ENCODE data around the gene HES3.

Gene HES3

GRCh38 chr1:6208723-6209660 is 35.0 kb upstream of the HES3 start:
- Histone ChIP-seq H4K91ac (ENCODE audit: low read depth, low read length, poor library complexity) (no peak overlapping the region), H3K18ac (ENCODE audit: low read length) (peak overlapping the region; percentile 95), H3K4ac (ENCODE audit: low read length) (no peak overlapping the region), H3K4me3 (ENCODE audit: low read length in 2 of 2) (peak overlapping the region; percentile 43 to 77), H2BK12ac (ENCODE audit: low read length) (peak overlapping the region; percentile 90), H3K14ac (ENCODE audit: low read length) (peak overlapping the region; percentile 89), H3K9ac (ENCODE audit: low read depth, low read length, poor library complexity) (peak overlapping the region; percentile 86), H3K23ac (ENCODE audit: low read depth, low read length, poor library complexity) (peak overlapping the region; percentile 98), H3K36me3 (replicated peaks in 1 of 2; ENCODE audit: control insufficient read depth in 2 of 2, insufficient read depth in 2 of 2, low read length in 2 of 2) (no peaks in the 10 kb centered on the region), H2AK5ac (ENCODE audit: low read depth, low read length) (peak overlapping the region; percentile 90), H3K4me1 (ENCODE audit: control insufficient read depth in 2 of 2, insufficient read depth in 1 of 2, low read depth in 1 of 2, low read length in 2 of 2) (peaks cover 12 to 16% of the 10 kb centered on the region in 2 donors), H3K79me1 (ENCODE audit: low read depth, low read length) (peaks cover 1% of the 10 kb centered on the region), H3K27ac (replicated peaks; ENCODE audit: low read length) (no peak overlapping the region), H2BK5ac (ENCODE audit: low read length) (peak overlapping the region; percentile 29), H4K8ac (ENCODE audit: low read depth, low read length) (peak overlapping the region; percentile 86), H3K27me3 (ENCODE audit: control insufficient read depth in 3 of 3, insufficient read depth in 3 of 3, low read depth in 1 of 3, low read length in 3 of 3) (peaks cover 21 to 42% (median 31%) of the 10 kb centered on the region in 3 experiments), H3K4me2 (ENCODE audit: insufficient read depth, low read length, poor library complexity, severe bottlenecking) (peak overlapping the region; percentile 89), H2AFZ (ENCODE audit: low read length) (peak overlapping the region; percentile 98), H3K9me3 (replicated peaks in 1 of 2; ENCODE audit: control insufficient read depth in 2 of 2, insufficient read depth in 1 of 2, low read depth in 1 of 2, low read length in 2 of 2) (peaks cover 0 to 2% of the 10 kb centered on the region in 2 donors), H2BK15ac (ENCODE audit: low read length) (peak overlapping the region; percentile 99), H2BK120ac (ENCODE audit: low read depth, low read length) (no peak overlapping the region)
- DNase-seq (ENCODE audit: low spot score): peak; percentile 37
- no CpG with 5 or more reads among the region's 99 CpGs for WGBS, 2 donors (ENCODE audit: extremely low coverage in 2 of 2, insufficient read length in 2 of 2, insufficient replicate concordance in 1 of 2)

- Histone ChIP-seq H3K4me3 (ENCODE audit: low read length in 2 of 2) (peak overlapping the region; percentile 43 to 74), H3K79me1 (ENCODE audit: low read depth, low read length) (peaks cover 1% of the 10 kb centered on the region), H2BK5ac (ENCODE audit: low read length) (peak overlapping the region; percentile 29), H3K36me3 (replicated peaks in 1 of 2; ENCODE audit: control insufficient read depth in 2 of 2, insufficient read depth in 2 of 2, low read length in 2 of 2) (no peaks in the 10 kb centered on the region), H3K27me3 (ENCODE audit: control insufficient read depth in 3 of 3, insufficient read depth in 3 of 3, low read depth in 1 of 3, low read length in 3 of 3) (peaks cover 21 to 42% (median 31%) of the 10 kb centered on the region in 3 experiments), H2AK5ac (ENCODE audit: low read depth, low read length) (peak overlapping the region; percentile 90), H3K18ac (ENCODE audit: low read length) (peak overlapping the region; percentile 93), H3K9ac (ENCODE audit: low read depth, low read length, poor library complexity) (peak overlapping the region; percentile 30), H3K27ac (replicated peaks; ENCODE audit: low read length) (no peak overlapping the region), H4K8ac (ENCODE audit: low read depth, low read length) (peak overlapping the region; percentile 86), H3K4ac (ENCODE audit: low read length) (peak overlapping the region; percentile 38), H3K4me1 (ENCODE audit: control insufficient read depth in 2 of 2, insufficient read depth in 1 of 2, low read depth in 1 of 2, low read length in 2 of 2) (peaks cover 11 to 14% of the 10 kb centered on the region in 2 donors), H2AFZ (ENCODE audit: low read length) (peak overlapping the region; percentile 98), H2BK12ac (ENCODE audit: low read length) (peak overlapping the region; percentile 4), H2BK120ac (ENCODE audit: low read depth, low read length) (no peak overlapping the region), H4K91ac (ENCODE audit: low read depth, low read length, poor library complexity) (no peak overlapping the region), H3K14ac (ENCODE audit: low read length) (no peak overlapping the region), H3K9me3 (replicated peaks in 1 of 2; ENCODE audit: control insufficient read depth in 2 of 2, insufficient read depth in 1 of 2, low read depth in 1 of 2, low read length in 2 of 2) (peaks cover 0 to 2% of the 10 kb centered on the region in 2 donors), H3K4me2 (ENCODE audit: insufficient read depth, low read length, poor library complexity, severe bottlenecking) (peak overlapping the region; percentile 89), H3K23ac (ENCODE audit: low read depth, low read length, poor library complexity) (peak overlapping the region; percentile 98), H2BK15ac (ENCODE audit: low read length) (peak overlapping the region; percentile 99)
- no peak for DNase-seq (ENCODE audit: low spot score)
- WGBS, 2 donors (ENCODE audit: extremely low coverage in 2 of 2, insufficient read length in 2 of 2, insufficient replicate concordance in 1 of 2): no CpG with 5 or more reads among the region's 17 CpGs
Observed at GRCh38 chr1:6209661-6210580, 34.1 kb upstream of the HES3 start.

GRCh38 chr1:6210591-6211355 is 33.2 kb upstream of the HES3 start:
- Histone ChIP-seq H3K4me2 (ENCODE audit: insufficient read depth, low read length, poor library complexity, severe bottlenecking) (no peak overlapping the region), H2AFZ (ENCODE audit: low read length) (no peak overlapping the region), H3K4ac (ENCODE audit: low read length) (no peak overlapping the region), H4K91ac (ENCODE audit: low read depth, low read length, poor library complexity) (no peak overlapping the region), H3K36me3 (replicated peaks in 1 of 2; ENCODE audit: control insufficient read depth in 2 of 2, insufficient read depth in 2 of 2, low read length in 2 of 2) (no peaks in the 10 kb centered on the region), H3K79me1 (ENCODE audit: low read depth, low read length) (peaks cover 1% of the 10 kb centered on the region), H3K23ac (ENCODE audit: low read depth, low read length, poor library complexity) (peak overlapping the region; percentile 65), H4K8ac (ENCODE audit: low read depth, low read length) (no peak overlapping the region), H3K18ac (ENCODE audit: low read length) (peak overlapping the region; percentile 19), H3K4me1 (ENCODE audit: control insufficient read depth in 2 of 2, insufficient read depth in 1 of 2, low read depth in 1 of 2, low read length in 2 of 2) (peaks cover 8 to 12% of the 10 kb centered on the region in 2 donors), H2BK12ac (ENCODE audit: low read length) (peak overlapping the region; percentile 30), H2BK120ac (ENCODE audit: low read depth, low read length) (no peak overlapping the region), H3K27me3 (ENCODE audit: control insufficient read depth in 3 of 3, insufficient read depth in 3 of 3, low read depth in 1 of 3, low read length in 3 of 3) (peaks cover 19 to 37% (median 27%) of the 10 kb centered on the region in 3 experiments), H3K27ac (replicated peaks; ENCODE audit: low read length) (no peak overlapping the region), H2BK15ac (ENCODE audit: low read length) (peak overlapping the region; percentile 89), H3K14ac (ENCODE audit: low read length) (peak overlapping the region; percentile 56), H3K9me3 (replicated peaks in 1 of 2; ENCODE audit: control insufficient read depth in 2 of 2, insufficient read depth in 1 of 2, low read depth in 1 of 2, low read length in 2 of 2) (peaks cover 0 to 2% of the 10 kb centered on the region in 2 donors), H2AK5ac (ENCODE audit: low read depth, low read length) (peak overlapping the region; percentile 92), H3K4me3 (ENCODE audit: low read length in 2 of 2) (no peak overlapping the region), H2BK5ac (ENCODE audit: low read length) (peak overlapping the region; percentile 29), H3K9ac (ENCODE audit: low read depth, low read length, poor library complexity) (peak overlapping the region; percentile 77)
- WGBS, 2 donors (ENCODE audit: extremely low coverage in 2 of 2, insufficient read length in 2 of 2, insufficient replicate concordance in 1 of 2): no CpG with 5 or more reads among the region's 29 CpGs
- no peak for DNase-seq (ENCODE audit: low spot score)
